ENCODE data around the gene THEM5.
"Not testable (repeated sequence)": the region's sequence is repeated elsewhere in the genome, so short reads cannot be mapped to it uniquely, and the experiment has no call there.

THEM5 gene

DNA sequence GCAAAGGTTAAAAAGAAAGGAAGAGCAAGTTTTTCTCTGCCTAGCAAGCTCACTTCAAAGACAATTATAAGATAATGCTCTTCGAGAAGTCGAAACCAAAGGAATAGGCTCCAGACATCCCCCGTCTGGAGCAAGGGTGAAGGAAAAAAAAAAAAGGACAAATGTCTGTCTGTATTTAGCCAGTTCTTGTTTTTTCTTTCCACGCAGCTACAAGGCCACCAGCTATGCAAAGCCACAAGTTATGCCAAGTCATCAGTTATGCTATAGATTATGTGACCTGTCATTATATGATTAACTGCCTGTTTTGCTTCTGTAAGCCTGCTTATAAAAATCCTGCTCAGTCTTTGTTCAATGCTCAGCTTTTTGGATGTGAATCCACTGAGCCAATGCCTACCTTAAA, 2.4 kb upstream of the THEM5 start:
- H3K4me3 ChIP-seq (ENCODE audit: low read depth, low read length), result no peak overlapping the region
- TF ChIP-seq, protein P1, sequence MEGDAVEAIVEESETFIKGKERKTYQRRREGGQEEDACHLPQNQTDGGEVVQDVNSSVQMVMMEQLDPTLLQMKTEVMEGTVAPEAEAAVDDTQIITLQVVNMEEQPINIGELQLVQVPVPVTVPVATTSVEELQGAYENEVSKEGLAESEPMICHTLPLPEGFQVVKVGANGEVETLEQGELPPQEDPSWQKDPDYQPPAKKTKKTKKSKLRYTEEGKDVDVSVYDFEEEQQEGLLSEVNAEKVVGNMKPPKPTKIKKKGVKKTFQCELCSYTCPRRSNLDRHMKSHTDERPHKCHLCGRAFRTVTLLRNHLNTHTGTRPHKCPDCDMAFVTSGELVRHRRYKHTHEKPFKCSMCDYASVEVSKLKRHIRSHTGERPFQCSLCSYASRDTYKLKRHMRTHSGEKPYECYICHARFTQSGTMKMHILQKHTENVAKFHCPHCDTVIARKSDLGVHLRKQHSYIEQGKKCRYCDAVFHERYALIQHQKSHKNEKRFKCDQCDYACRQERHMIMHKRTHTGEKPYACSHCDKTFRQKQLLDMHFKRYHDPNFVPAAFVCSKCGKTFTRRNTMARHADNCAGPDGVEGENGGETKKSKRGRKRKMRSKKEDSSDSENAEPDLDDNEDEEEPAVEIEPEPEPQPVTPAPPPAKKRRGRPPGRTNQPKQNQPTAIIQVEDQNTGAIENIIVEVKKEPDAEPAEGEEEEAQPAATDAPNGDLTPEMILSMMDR (IDR thresholded peaks at IDR 0.05; ENCODE audit: low read depth, low read length, missing control alignments), result no peak
- DNase-seq (ENCODE audit: low read depth), result no peak

DNA sequence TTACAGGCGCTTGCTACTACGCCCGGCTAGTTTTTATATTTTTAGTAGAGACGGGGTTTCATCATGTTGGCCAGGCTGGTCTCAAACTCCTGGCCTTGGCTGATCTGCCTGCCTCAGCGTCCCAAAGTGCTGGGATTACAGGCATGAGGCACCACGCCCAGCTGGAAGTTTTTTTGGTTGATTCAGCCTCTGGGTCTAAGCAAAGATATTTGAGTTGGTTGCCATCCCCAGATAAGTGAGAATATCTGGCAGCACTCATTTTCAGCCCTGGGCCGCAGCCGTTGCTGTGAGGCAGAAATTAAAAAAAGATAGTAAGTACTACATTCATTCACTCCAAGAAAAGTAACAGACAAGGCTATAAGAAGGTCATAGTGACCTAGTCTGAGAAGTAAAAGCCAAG, 2.0 kb upstream of the THEM5 start:
- DNase-seq (ENCODE audit: low read depth), result not testable (repeated sequence)

DNA sequence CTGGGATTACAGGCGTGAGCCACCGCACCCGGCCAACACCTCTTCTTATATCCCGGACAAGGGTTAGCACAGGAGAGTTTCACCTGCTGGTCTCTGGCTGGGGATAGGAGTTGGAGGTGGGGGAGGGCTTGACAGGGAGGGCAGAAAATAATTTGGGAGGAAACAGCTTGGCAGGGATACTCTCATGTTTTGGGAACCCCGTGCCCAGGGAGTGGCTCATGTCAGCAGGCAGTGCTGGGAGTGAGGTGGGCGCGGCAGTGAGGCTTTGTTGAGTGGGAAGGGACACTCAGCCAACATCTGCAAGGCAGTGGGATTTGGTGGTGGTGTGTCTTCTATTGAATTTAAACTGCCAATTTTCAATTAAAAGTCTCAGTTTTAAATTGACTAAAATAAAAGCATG, 1.1 kb upstream of the THEM5 start:
- no peak overlapping the region for H3K4me3 ChIP-seq (ENCODE audit: low read depth, low read length)
- no peak for DNase-seq (ENCODE audit: low read depth)
- TF ChIP-seq, protein P1 (IDR thresholded peaks at IDR 0.05; ENCODE audit: low read depth, low read length, missing control alignments), result no peak

More for the DNA sequence above, 2.0 kb upstream of the THEM5 start:
- H3K4me3 ChIP-seq (ENCODE audit: low read depth, low read length), result not testable (repeated sequence)

DNA sequence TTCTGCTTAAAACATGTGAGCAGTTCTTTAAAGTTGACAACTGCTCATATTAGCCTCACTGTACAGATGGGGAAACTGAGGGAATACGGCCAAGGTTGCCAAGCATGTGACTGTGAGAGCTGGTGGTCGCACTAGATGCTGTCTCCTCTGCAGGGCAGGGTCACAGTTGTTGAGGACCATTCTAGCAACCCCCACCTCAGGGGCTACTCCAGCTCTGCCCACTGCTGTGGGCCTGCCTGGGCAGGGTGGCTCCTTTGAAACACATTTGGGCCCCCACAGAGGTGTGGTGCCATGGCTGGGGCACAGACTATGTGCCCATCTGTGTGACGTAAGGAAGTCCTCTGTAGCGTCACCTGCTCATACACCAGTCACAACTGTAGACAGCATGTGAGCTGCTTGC, 779 bp downstream of the THEM5 start:
- TF ChIP-seq, protein P1 (IDR thresholded peaks at IDR 0.05; ENCODE audit: low read depth, low read length, missing control alignments), result no peak
- no peak for DNase-seq (ENCODE audit: low read depth)
- no peak overlapping the region for H3K4me3 ChIP-seq (ENCODE audit: low read depth, low read length)

DNA sequence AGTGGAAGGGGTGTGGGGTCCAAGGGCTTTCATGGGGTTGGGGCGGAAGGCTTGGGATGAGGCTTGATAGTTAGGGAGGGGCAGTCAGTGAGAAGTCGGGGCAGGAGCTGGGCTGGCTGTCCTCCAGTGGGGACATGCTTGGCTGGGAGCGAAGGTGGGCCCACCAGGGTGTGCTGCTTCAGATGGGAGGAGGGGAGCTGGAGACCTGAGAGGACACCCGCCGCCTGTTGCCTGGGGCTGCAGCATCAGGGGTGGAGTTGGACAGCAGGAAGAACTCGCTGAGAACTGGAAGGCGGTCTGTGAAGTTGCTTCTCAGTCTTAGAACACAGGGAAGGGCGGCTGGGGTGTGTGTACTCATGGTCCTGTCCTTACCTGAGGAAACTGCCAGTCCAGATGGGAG, 1.6 kb downstream of the THEM5 start:
- DNase-seq (ENCODE audit: low read depth), result no peak
- TF ChIP-seq, protein P1 (IDR thresholded peaks at IDR 0.05; ENCODE audit: low read depth, low read length, missing control alignments), result no peak
- no peak overlapping the region for H3K4me3 ChIP-seq (ENCODE audit: low read depth, low read length)

DNA sequence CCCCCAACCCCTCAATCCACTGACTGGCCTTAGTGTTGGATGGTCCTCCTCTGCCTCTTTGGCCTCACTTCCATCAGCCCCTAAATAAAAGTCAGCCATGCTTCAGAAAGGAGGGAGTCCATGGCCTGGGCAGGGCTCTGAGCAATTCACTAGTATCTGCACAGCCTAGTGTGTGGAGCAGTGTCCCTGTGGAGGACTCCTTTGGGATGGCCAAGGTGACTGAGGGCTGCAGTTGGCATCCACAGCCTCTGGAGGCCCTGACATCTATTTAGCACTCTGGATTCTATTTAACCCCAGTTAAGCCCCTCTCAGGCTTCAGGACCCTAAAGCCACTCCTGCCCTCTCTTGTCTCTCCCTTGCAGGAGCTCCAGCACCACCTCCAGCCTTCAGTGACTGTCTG, 3.6 kb downstream of the THEM5 start:
- TF ChIP-seq, protein P1 (IDR thresholded peaks at IDR 0.05; ENCODE audit: low read depth, low read length, missing control alignments), result no peak
- DNase-seq (ENCODE audit: low read depth), result no peak
- H3K4me3 ChIP-seq (ENCODE audit: low read depth, low read length), result no peak overlapping the region

DNA sequence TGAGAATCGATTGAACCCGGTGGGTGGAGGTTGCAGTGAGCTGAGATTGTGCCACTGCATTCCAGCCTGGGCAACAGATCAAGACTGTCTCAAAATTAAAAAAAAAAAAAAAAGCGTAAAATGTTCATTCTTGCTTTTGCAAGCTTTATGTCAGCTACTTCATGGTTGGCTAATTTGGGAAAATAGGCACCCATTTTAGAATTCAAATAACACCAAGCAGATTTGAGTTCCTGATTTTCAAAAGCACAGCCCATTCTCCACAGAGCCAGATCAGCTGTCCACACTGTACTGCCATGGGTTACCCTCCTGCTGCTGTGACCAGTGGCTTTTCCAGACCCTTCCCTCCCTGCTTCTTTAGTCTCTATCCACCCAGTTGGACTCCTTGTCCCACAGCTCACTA, 4.4 kb downstream of the THEM5 start:
- H3K4me3 ChIP-seq (ENCODE audit: low read depth, low read length), result no peak overlapping the region
- no peak for DNase-seq (ENCODE audit: low read depth)

More for the DNA sequence above, 4.4 kb downstream of the THEM5 start:
- TF ChIP-seq, protein P1 (IDR thresholded peaks at IDR 0.05; ENCODE audit: low read depth, low read length, missing control alignments), result no peak
